Gastrocnemius medialis (tissue), 4 donors: ENCODE measurements around the gene PLEKHA1.

Experiments used
- POLR2A ChIP-seq, 2 donors: fragments of 450-650 bp; IDR thresholded peaks; one replicate each; pipeline ENCODE4 v1.6.1; 2017; ENCODE audit warnings: antibody characterized with exemption in 2 of 2, mild to moderate bottlenecking in 2 of 2, moderate library complexity in 2 of 2
- TF ChIP-seq, protein P1 (sequence below), 5 experiments: fragments of 450-650 bp in 3 of 5; fragments of 200-600 bp in 2 of 5; sonication (generic) in 2 of 5; IDR thresholded peaks in 4 of 5; conservative IDR thresholded peaks in 1 of 5; 1 replicate in 4 of 5; 2 replicates in 1 of 5; pipeline ENCODE4 v1.5.1; 2016 to 2019; ENCODE audit warnings: antibody characterized with exemption in 5 of 5, mild to moderate bottlenecking in 3 of 5, moderate library complexity in 3 of 5

DNA sequence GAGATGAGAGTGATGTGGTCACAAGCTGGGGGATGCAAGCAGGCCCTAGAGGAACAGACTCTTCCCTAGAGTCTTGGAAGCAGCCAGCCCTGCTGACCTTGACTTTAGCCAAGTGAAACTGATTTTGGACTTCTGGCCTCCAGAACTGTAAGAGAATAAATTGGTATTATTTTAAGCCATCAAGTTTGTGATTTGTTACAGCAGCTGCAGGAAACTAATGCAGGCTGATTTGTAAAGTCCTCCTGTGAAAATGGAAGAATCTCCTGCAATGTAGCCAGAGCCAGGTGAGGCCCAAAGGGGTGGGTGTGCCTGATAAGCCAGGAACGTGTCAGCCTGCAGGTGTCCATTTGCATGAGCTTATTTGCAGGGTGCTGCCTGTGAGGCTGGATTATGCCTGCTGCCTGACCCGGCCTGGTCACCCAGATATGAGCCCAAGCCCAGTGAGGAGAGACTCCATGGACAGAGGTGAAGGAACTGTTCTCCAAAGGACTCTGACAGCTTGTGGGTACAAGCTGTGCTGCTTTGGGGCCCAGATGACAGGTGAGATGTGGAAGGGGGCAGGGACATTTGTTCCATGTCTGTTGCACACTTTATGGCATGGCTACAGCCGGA lies 24.6 kb upstream of the PLEKHA1 start:
- no peak for TF ChIP-seq POLR2A (IDR thresholded peaks at IDR 0.05)
- TF ChIP-seq, protein P1, sequence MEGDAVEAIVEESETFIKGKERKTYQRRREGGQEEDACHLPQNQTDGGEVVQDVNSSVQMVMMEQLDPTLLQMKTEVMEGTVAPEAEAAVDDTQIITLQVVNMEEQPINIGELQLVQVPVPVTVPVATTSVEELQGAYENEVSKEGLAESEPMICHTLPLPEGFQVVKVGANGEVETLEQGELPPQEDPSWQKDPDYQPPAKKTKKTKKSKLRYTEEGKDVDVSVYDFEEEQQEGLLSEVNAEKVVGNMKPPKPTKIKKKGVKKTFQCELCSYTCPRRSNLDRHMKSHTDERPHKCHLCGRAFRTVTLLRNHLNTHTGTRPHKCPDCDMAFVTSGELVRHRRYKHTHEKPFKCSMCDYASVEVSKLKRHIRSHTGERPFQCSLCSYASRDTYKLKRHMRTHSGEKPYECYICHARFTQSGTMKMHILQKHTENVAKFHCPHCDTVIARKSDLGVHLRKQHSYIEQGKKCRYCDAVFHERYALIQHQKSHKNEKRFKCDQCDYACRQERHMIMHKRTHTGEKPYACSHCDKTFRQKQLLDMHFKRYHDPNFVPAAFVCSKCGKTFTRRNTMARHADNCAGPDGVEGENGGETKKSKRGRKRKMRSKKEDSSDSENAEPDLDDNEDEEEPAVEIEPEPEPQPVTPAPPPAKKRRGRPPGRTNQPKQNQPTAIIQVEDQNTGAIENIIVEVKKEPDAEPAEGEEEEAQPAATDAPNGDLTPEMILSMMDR (IDR thresholded peaks at IDR 0.05 in 4 of 5, conservative IDR thresholded peaks at IDR 0.05 in 1 of 5), result no peak
